H1 (cell line): Measurements from ENCODE around the gene DHCR24. TPM values are rescaled to one million over a fixed set of nuclear protein-coding genes. Genes with fewer than 3 reads are reported as not detected.

Experiments
- CTCF ChIA-PET: fragments of 300-600 bp; sonication (Branson Sonifier 250); formaldehyde crosslinking; loops from one replicate; lab custom pipeline; 2021; ENCODE audit not compliant: partially characterized antibody; lab: Charles Lee
- POLR2A ChIA-PET: fragments of 300-600 bp; sonication (Branson Sonifier 250); formaldehyde crosslinking; loops from one replicate; lab custom pipeline; 2021; ENCODE audit warnings: inconsistent platforms; ENCODE audit not compliant: partially characterized antibody; lab: Charles Lee
- DNase-seq, 2 experiments: peaks; one replicate each; pipeline versions ENCODE4 v3.0.0 to v3.0.0-alpha.2; 2010 to 2022; ENCODE audit warnings: low spot score in 2 of 2, low read depth in 1 of 2, mixed read lengths in 1 of 2
- FAIRE-seq: peaks from 2 replicates; lab custom pipeline; 2011; peaks lifted over from hg19 to GRCh38; lab: Jason Lieb, UNC
- H2AFZ ChIP-seq: 2 replicates; pipeline ENCODE4 v1.8.1; 2012; ENCODE audit warnings: low read length, inconsistent platforms
- H2AK5ac ChIP-seq: 2 replicates; pipeline ENCODE4 v1.6.1; 2013; ENCODE audit warnings: low read depth, low read length
- H2BK120ac ChIP-seq: replicated peaks from 2 replicates; pipeline ENCODE3; 2013; ENCODE audit warnings: low read depth, low read length, inconsistent platforms
- H2BK12ac ChIP-seq: 2 replicates; pipeline ENCODE4 v1.6.1; 2013; ENCODE audit warnings: low read depth, low read length
- H2BK15ac ChIP-seq: 2 replicates; pipeline ENCODE4 v1.6.1; 2013; ENCODE audit warnings: low read length
- H2BK20ac ChIP-seq: 2 replicates; pipeline ENCODE4 v1.6.1; 2013; ENCODE audit warnings: low read length
- H2BK5ac ChIP-seq: 2 replicates; pipeline ENCODE4 v1.6.1; 2013; ENCODE audit warnings: low read depth, low read length
- H3K14ac ChIP-seq: 2 replicates; pipeline ENCODE4 v1.6.1; 2013; ENCODE audit warnings: inconsistent platforms; ENCODE audit not compliant: insufficient read length
- H3K18ac ChIP-seq: 2 replicates; pipeline ENCODE4 v1.6.1; 2013; ENCODE audit warnings: low read length; ENCODE audit errors: extremely low read depth
- H3K23ac ChIP-seq: 2 replicates; pipeline ENCODE4 v1.6.1; 2013; ENCODE audit warnings: inconsistent platforms; ENCODE audit not compliant: insufficient read length
- H3K23me2 ChIP-seq: 2 replicates; pipeline ENCODE4 v1.6.1; 2013; ENCODE audit warnings: low read depth, low read length
- H3K27ac ChIP-seq: 2 replicates; pipeline ENCODE4 v1.6.1; 2011; ENCODE audit warnings: low read depth, low read length, inconsistent platforms
- H3K27me3 ChIP-seq, 4 experiments: replicated peaks in 1 of 4; 1 replicate in 1 of 4; 2 replicates in 3 of 4; pipeline versions ENCODE4 v1.6.1 to v1.8.1; 2011 to 2013; ENCODE audit warnings: low read length in 3 of 4, mild to moderate bottlenecking in 3 of 4, inconsistent platforms in 2 of 4, mixed read lengths in 2 of 4, moderate library complexity in 1 of 4; ENCODE audit not compliant: control insufficient read depth in 3 of 4, insufficient read depth in 3 of 4; ENCODE audit errors: extremely low read depth in 1 of 4
- H3K36me3 ChIP-seq, 4 experiments: 2 replicates each; pipeline versions ENCODE4 v1.6.1 to v1.8.1; 2011 to 2013; ENCODE audit warnings: mild to moderate bottlenecking in 4 of 4, low read length in 3 of 4, moderate library complexity in 2 of 4, control low read depth in 1 of 4, inconsistent platforms in 1 of 4; ENCODE audit not compliant: insufficient read depth in 4 of 4, control insufficient read depth in 2 of 4
- H3K4ac ChIP-seq: replicated peaks from 2 replicates; pipeline ENCODE3; 2013; ENCODE audit warnings: low read length, low read depth, mixed read lengths, inconsistent platforms; ENCODE audit not compliant: insufficient read length
- H3K4me1 ChIP-seq, 4 experiments: replicated peaks in 1 of 4; 1 replicate in 1 of 4; 2 replicates in 3 of 4; pipeline versions ENCODE4 v1.6.1 to v1.8.1; 2011 to 2013; ENCODE audit warnings: low read length in 3 of 4, inconsistent platforms in 2 of 4, mixed read lengths in 1 of 4; ENCODE audit not compliant: insufficient read depth in 4 of 4, control insufficient read depth in 3 of 4
- H3K4me2 ChIP-seq, 2 experiments: 2 replicates each; pipeline versions ENCODE4 v1.6.1 to v1.8.1; 2011 to 2013; ENCODE audit warnings: low read depth in 2 of 2, low read length in 2 of 2, control low read depth in 1 of 2, inconsistent platforms in 1 of 2, mild to moderate bottlenecking in 1 of 2; ENCODE audit not compliant: insufficient read depth in 1 of 2
- H3K4me3 ChIP-seq, 4 experiments: fragments of 200-600, 300-600 bp in 1 of 4; sonication (generic), shearing (Covaris generic), sonication (Bioruptor Twin) in 1 of 4; 2 replicates each; pipeline versions ENCODE4 v1.5.1 to v1.8.1; 2011 to 2016; ENCODE audit warnings: low read length in 4 of 4, low read depth in 3 of 4, control low read depth in 2 of 4, inconsistent platforms in 2 of 4, mild to moderate bottlenecking in 2 of 4, mixed read lengths in 1 of 4, moderate library complexity in 1 of 4; ENCODE audit not compliant: insufficient read depth in 2 of 4; ENCODE audit errors: extremely low read depth in 1 of 4
- H3K56ac ChIP-seq: replicated peaks from 2 replicates; pipeline ENCODE3; 2013; ENCODE audit warnings: low read depth, mild to moderate bottlenecking, mixed read lengths, low read length, inconsistent platforms; ENCODE audit not compliant: insufficient read length
- H3K79me1 ChIP-seq: 2 replicates; pipeline ENCODE4 v1.6.1; 2013; ENCODE audit warnings: low read depth, low read length, control low read depth
- H3K79me2 ChIP-seq, 2 experiments: 2 replicates each; pipeline versions ENCODE4 v1.6.1 to v1.8.1; 2012 to 2013; ENCODE audit warnings: low read length in 2 of 2, mild to moderate bottlenecking in 2 of 2, inconsistent platforms in 1 of 2; ENCODE audit not compliant: insufficient read depth in 2 of 2, control insufficient read depth in 1 of 2
- H3K9ac ChIP-seq, 4 experiments: replicated peaks in 1 of 4; 1 replicate in 1 of 4; 2 replicates in 3 of 4; pipeline versions ENCODE4 v1.6.1 to v1.8.1; 2011 to 2013; ENCODE audit warnings: low read depth in 3 of 4, low read length in 3 of 4, control low read depth in 2 of 4, mild to moderate bottlenecking in 2 of 4, moderate library complexity in 2 of 4, inconsistent platforms in 1 of 4; ENCODE audit errors: extremely low read depth in 1 of 4
- H3K9me3 ChIP-seq, 2 experiments: 2 replicates each; pipeline versions ENCODE4 v1.6.1 to v1.8.1; 2012 to 2013; ENCODE audit warnings: mild to moderate bottlenecking in 2 of 2, moderate library complexity in 2 of 2, control low read depth in 1 of 2, inconsistent platforms in 1 of 2, low read depth in 1 of 2, low read length in 1 of 2, mixed read lengths in 1 of 2; ENCODE audit not compliant: insufficient read depth in 2 of 2
- H4K20me1 ChIP-seq, 2 experiments: replicated peaks in 1 of 2; 2 replicates each; pipeline versions ENCODE3 to v1.8.1; 2011 to 2013; ENCODE audit warnings: inconsistent platforms in 2 of 2, low read length in 2 of 2, mild to moderate bottlenecking in 1 of 2; ENCODE audit not compliant: insufficient read depth in 2 of 2, control insufficient read depth in 1 of 2
- H4K5ac ChIP-seq: 2 replicates; pipeline ENCODE4 v1.6.1; 2013; ENCODE audit warnings: low read length, low read depth, mixed read lengths, inconsistent platforms; ENCODE audit not compliant: insufficient read length
- H4K8ac ChIP-seq: 2 replicates; pipeline ENCODE4 v1.8.0; 2013; ENCODE audit warnings: mild to moderate bottlenecking, moderate library complexity, low read length, inconsistent platforms; ENCODE audit not compliant: insufficient read depth; ENCODE audit errors: extremely low read depth
- H4K91ac ChIP-seq: replicated peaks from 2 replicates; pipeline ENCODE3; 2013; ENCODE audit warnings: low read length, mixed read lengths, inconsistent platforms; ENCODE audit not compliant: insufficient read length
- ASH2L ChIP-seq: fragments of 200-600, 300-600 bp; sonication (generic); IDR thresholded peaks from one replicate; pipeline ENCODE4 v1.7.1; 2017; ENCODE audit warnings: low read length
- BACH1 ChIP-seq: IDR thresholded peaks from 2 replicates; pipeline ENCODE4 v1.6.1; 2012; ENCODE audit warnings: low read length, improper control_type of control experiment
- EGR1 ChIP-seq: IDR thresholded peaks from 2 replicates; pipeline ENCODE4 v1.6.1; 2011; ENCODE audit warnings: low read depth, low read length, borderline replicate concordance
- EP300 ChIP-seq, 2 experiments: IDR thresholded peaks; 1 replicate in 1 of 2; 2 replicates in 1 of 2; pipeline ENCODE4 v1.6.1; 2011 to 2012; ENCODE audit warnings: low read depth in 2 of 2, low read length in 2 of 2, mild to moderate bottlenecking in 2 of 2, borderline replicate concordance in 1 of 2, inconsistent platforms in 1 of 2, moderate library complexity in 1 of 2
- KDM1A ChIP-seq: fragments of 200-600, 300-600 bp; sonication (generic); IDR thresholded peaks from 2 replicates; pipeline ENCODE4 v1.7.1; 2016; ENCODE audit warnings: mild to moderate bottlenecking, low read length, borderline replicate concordance
- KDM4A ChIP-seq: IDR thresholded peaks from one replicate; pipeline ENCODE4 v1.7.1; 2012; ENCODE audit warnings: low read depth, mild to moderate bottlenecking, moderate library complexity, low read length, inconsistent platforms; ENCODE audit not compliant: severe bottlenecking
- POLR2AphosphoS5 ChIP-seq: IDR thresholded peaks from 2 replicates; pipeline ENCODE4 v1.6.1; 2011; ENCODE audit warnings: low read depth, low read length
- RNF2 ChIP-seq: fragments of 200-900, 300-1000 bp; sonication (generic); IDR thresholded peaks from 2 replicates; pipeline ENCODE4 v1.7.1; 2016; ENCODE audit warnings: borderline replicate concordance, low read depth, mild to moderate bottlenecking, antibody characterized with exemption, low read length; ENCODE audit not compliant: poor library complexity, severe bottlenecking; ENCODE audit errors: missing control alignments
- WGBS, 2 experiments: shearing (Covaris generic) in 1 of 2; methylation state at CpG; one replicate each; pipeline versions ENCODE4 v1.1.6 to v1.1.7; 2013 to 2015; ENCODE audit warnings: low lambda C conversion rate in 2 of 2, mixed read lengths in 2 of 2, inconsistent platforms in 1 of 2, low coverage in 1 of 2, missing lambda C conversion rate in 1 of 2; ENCODE audit not compliant: insufficient replicate concordance in 2 of 2, insufficient coverage in 1 of 2, insufficient read length in 1 of 2; ENCODE audit errors: extremely low coverage in 1 of 2, missing lambda C conversion rate in 1 of 2; 5-methylcytosine and 5-hydroxymethylcytosine counted together
- polyA plus RNA-seq, 7 experiments: library from polyadenylated mRNA; depleted of rRNA in 3 of 7; stranded (reverse) in 5 of 7; unstranded in 2 of 7; fragments of >200 nt in 5 of 7; fragments of 200-250 nt in 2 of 7; gene quantifications; 1 replicate in 5 of 7; 2 replicates in 1 of 7; 4 replicates in 1 of 7; pipeline versions ENCODE4 v1.2.1 to v1.2.3, GENCODE V29; 2011 to 2013; ENCODE audit warnings: missing spikeins in 2 of 7, mixed read lengths in 2 of 7
- total RNA-seq: library from RNA; stranded (reverse); fragmentation: NEBNext Ultra II Directional; extraction: Animal tissue kit (Norgen Biotek cat#: 25700); gene quantifications from 2 replicates; pipeline ENCODE4 v1.2.1, GENCODE V29; 2021

Gene DHCR24
- total and polyA plus RNA-seq, 2 of the 8 experiments (the other 6 are each of a cell fraction or from before 2014, with no cell fraction given): 370 to 419 TPM

DNA sequence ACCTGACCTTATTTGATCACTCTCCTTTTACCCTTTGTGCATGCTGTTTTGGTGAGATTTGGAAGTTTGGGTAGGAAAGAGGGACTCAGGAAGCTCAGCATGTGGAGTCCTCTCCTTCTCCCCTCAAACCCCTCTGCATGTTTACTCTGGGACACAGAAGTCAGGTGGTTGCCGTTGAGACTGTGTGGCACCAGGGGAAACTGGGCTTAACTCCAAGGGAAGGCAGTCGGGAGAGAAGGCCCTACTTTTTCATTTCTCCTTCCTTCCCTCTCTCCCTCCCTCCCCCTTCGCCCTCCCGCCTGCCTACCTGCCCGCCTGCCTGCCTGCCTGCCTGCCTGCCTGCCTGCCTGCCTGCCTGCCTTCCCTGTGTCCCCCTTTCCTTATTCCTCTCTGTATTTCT, 51.0 kb downstream of the DHCR24 start:
- Histone ChIP-seq H3K18ac (no peak overlapping the region), H3K4ac (no peak overlapping the region), H3K27ac (no peak overlapping the region), H3K27me3 (no peaks in the 10 kb centered on the region; a peak in 1 of 7 replicates), H2AFZ (peak overlapping the region; percentile 66; the same call in 1 of the 2 replicates), H3K9me3 (0 out of 4 replicates have a peak, but pooled peaks cover 0 to under 1% of the 10 kb centered on the region in 2 experiments), H4K20me1 (no peaks in the 10 kb centered on the region), H2BK5ac (no peak overlapping the region), H2AK5ac (no peak overlapping the region), H4K8ac (no peak overlapping the region), H3K56ac (peak overlapping the region; percentile 0), H4K91ac (no peak overlapping the region), H2BK12ac (no peak overlapping the region), H3K79me1 (no peaks in the 10 kb centered on the region), H3K14ac (peak overlapping the region; percentile 85), H3K23ac (no peak overlapping the region), H2BK15ac (no peak overlapping the region), H3K4me1 (no peaks in the 10 kb centered on the region), H3K79me2 (no peaks in the 10 kb centered on the region), H4K5ac (no peak overlapping the region), H3K36me3 (no peaks in the 10 kb centered on the region), H3K9ac (no peak overlapping the region), H3K4me3 (no peak overlapping the region), H3K23me2 (no peaks in the 10 kb centered on the region), H2BK120ac (no peak overlapping the region), H3K4me2 (no peak overlapping the region), H2BK20ac (no peak overlapping the region)
- FAIRE-seq (no peak), DNase-seq (peak in 1 of 2 experiments; percentile 34)
- ChIA-PET CTCF (no interaction called here), POLR2A (no interaction called here)
- TF ChIP-seq KDM1A (no peak), RNF2 (no peak), EP300 (IDR thresholded peaks at IDR 0.05; ENCODE audit: borderline replicate concordance in 1 of 2, low read depth in 2 of 2, low read length in 2 of 2) (no peak), POLR2AphosphoS5 (no peak), KDM4A (no peak), BACH1 (no peak), ASH2L (no peak), EGR1 (no peak)
- WGBS, 2 experiments: 78% methylated on average over 1 of the region's 5 CpGs; no CpG with 5 or more reads in 1 of the 2 experiments
